K562 (cell line): ENCODE results near the gene SERPIND1. TPM values are rescaled to one million over a fixed set of nuclear protein-coding genes. Genes with fewer than 3 reads are reported as not detected.

Source experiments
- CHD2 ChIP-seq: IDR thresholded peaks from 2 replicates; pipeline ENCODE4 v1.6.1; 2011; ENCODE audit warnings: low read depth, low read length
- ERF ChIP-seq: fragments of 450-650 bp; formaldehyde crosslinking; IDR thresholded peaks from 2 replicates; pipeline ENCODE4 v1.4.0; 2020; ENCODE audit warnings: mild to moderate bottlenecking, mixed read lengths
- GATAD2A ChIP-seq: fragments of 450-650 bp; IDR thresholded peaks from 2 replicates; pipeline ENCODE4 v1.6.1; 2017
- MLX ChIP-seq, 2 experiments: fragments of 450-650 bp in 1 of 2; sonication (generic) in 1 of 2; formaldehyde crosslinking; conservative IDR thresholded peaks; 2 replicates each; pipeline versions ENCODE4 v1.4.0 to v1.8.1; 2020 to 2022; ENCODE audit warnings: mild to moderate bottlenecking in 1 of 2, missing genetic modification reagents in 1 of 2
- MYBL2 ChIP-seq, 2 experiments: fragments of 450-650 bp in 1 of 2; sonication (generic) in 1 of 2; formaldehyde crosslinking in 1 of 2; IDR thresholded peaks; 2 replicates each; pipeline versions ENCODE4 v1.6.1 to v1.8.1; 2017 to 2022; ENCODE audit warnings: borderline replicate concordance in 1 of 2, inconsistent platforms in 1 of 2, low read depth in 1 of 2, mild to moderate bottlenecking in 1 of 2, missing genetic modification reagents in 1 of 2, moderate library complexity in 1 of 2
- TBP ChIP-seq: optimal IDR thresholded peaks from 2 replicates; pipeline ENCODE3; 2011; ENCODE audit warnings: low read depth, low read length, improper control_type of control experiment
- ZBTB11 ChIP-seq, 3 experiments: fragments of 200-800 bp in 1 of 3; fragments of 250-450 bp in 1 of 3; fragments of 450-650 bp in 1 of 3; sonication (Bioruptor Pico) in 1 of 3; sonication (Bioruptor generic) in 1 of 3; formaldehyde crosslinking in 1 of 3; IDR thresholded peaks; 2 replicates each; pipeline versions ENCODE4 v1.6.1 to v1.8.0; 2016 to 2022; ENCODE audit warnings: mild to moderate bottlenecking in 2 of 3, missing genetic modification characterization in 2 of 3, missing compliant biosample characterization in 1 of 3, moderate library complexity in 1 of 3
- ZFP30 ChIP-seq: fragments of 250-450 bp; sonication (Bioruptor Pico); IDR thresholded peaks from 2 replicates; pipeline ENCODE4 v1.8.0; 2022; ENCODE audit warnings: moderate library complexity, mild to moderate bottlenecking, inconsistent platforms, borderline replicate concordance
- ZNF407 ChIP-seq: fragments of 450-650 bp; IDR thresholded peaks from 2 replicates; pipeline ENCODE4 v1.6.1; 2016; ENCODE audit warnings: low read depth
- polyA plus RNA-seq, 8 experiments: library from polyadenylated mRNA; depleted of rRNA in 4 of 8; stranded (reverse) in 5 of 8; unstranded in 3 of 8; fragments of >200 nt; fragmentation: Nextera tagmentation in 2 of 8; fragmentation: Illumina TruSeq in 1 of 8; extraction: Ambion mirVana in 2 of 8; extraction: Trizol in 1 of 8; gene quantifications; 2 replicates each; pipeline versions ENCODE4 v1.2.1 to v1.2.3, GENCODE V29; 2011 to 2014; ENCODE audit warnings: inconsistent platforms in 1 of 8, missing spikeins in 1 of 8
- total RNA-seq, 7 experiments: library from RNA; depleted of rRNA in 6 of 7; stranded (reverse); fragments of >200 nt in 6 of 7; fragmentation: Illumina TruSeq in 2 of 7; extraction: Trizol in 2 of 7; gene quantifications; 2 replicates each; pipeline versions ENCODE4 v1.2.1 to v1.2.3, GENCODE V29; 2011 to 2021; ENCODE audit warnings: low replicate concordance in 1 of 7

Gene SERPIND1
- total and polyA plus RNA-seq, 9 of the 15 experiments (the other 6 are each of a cell fraction or from before 2014, with no cell fraction given): 0.04 to 0.11 (median 0.09) TPM; not detected in 6

GRCh38 chr22:20781272-20781990, 7.5 kb downstream of the SERPIND1 start (continued):
- TF ChIP-seq ZNF407 (no peak), ZFP30 (CRISPR knock-in tag) (0 out of 2 replicates have a peak, but pooled peaks have one; percentile 41), ERF (CRISPR knock-in tag) (0 out of 2 replicates have a peak, but pooled peaks have one; percentile 35), GATAD2A (no peak), CHD2 (no peak), ZBTB11 (CRISPR knock-in tag; IDR thresholded peaks at IDR 0.05) (0 out of 6 replicates have a peak, but pooled peaks of 1 of the 3 experiments have one; percentile 36), MYBL2 (IDR thresholded peaks at IDR 0.05; ENCODE audit: low read depth) (no peak), MYBL2 (CRISPR knock-in tag; IDR thresholded peaks at IDR 0.05; ENCODE audit: borderline replicate concordance) (no peak), MLX (CRISPR knock-in tag; conservative IDR thresholded peaks at IDR 0.05) (0 out of 4 replicates have a peak, but pooled peaks of 1 of the 2 experiments have one; percentile 12), TBP (peak; percentile 41)
